Keratinocyte (primary cell): ENCODE measurements around the gene PIP4K2A. TPM values are rescaled to one million over a fixed set of nuclear protein-coding genes. Genes with fewer than 3 reads are reported as not detected.

Experiments
- DNase-seq: peaks from one replicate; pipeline ENCODE4 v3.0.0-alpha.2; 2011; ENCODE audit warnings: low read depth, missing footprints, low spot score
- FAIRE-seq: peaks from 2 replicates; lab custom pipeline; 2011; peaks lifted over from hg19 to GRCh38; lab: Jason Lieb, UNC
- H2AFZ ChIP-seq: 2 replicates; pipeline ENCODE4 v1.6.0; 2012; ENCODE audit warnings: low read length, control low read depth, inconsistent platforms; ENCODE audit not compliant: control insufficient read depth
- H3K27ac ChIP-seq: 2 replicates; pipeline ENCODE4 v1.5.1; 2011; ENCODE audit warnings: low read length; ENCODE audit not compliant: control insufficient read depth, insufficient read depth
- H3K27me3 ChIP-seq: 3 replicates; pipeline ENCODE4 v1.6.0; 2011; ENCODE audit warnings: low read length; ENCODE audit not compliant: control insufficient read depth, insufficient read depth; ENCODE audit errors: extremely low read depth
- H3K36me3 ChIP-seq, 2 experiments: 2 replicates in 1 of 2; 3 replicates in 1 of 2; pipeline ENCODE4 v1.5.1; 2011; ENCODE audit warnings: low read length in 2 of 2, mild to moderate bottlenecking in 1 of 2; ENCODE audit not compliant: control insufficient read depth in 2 of 2, insufficient read depth in 2 of 2; ENCODE audit errors: extremely low read depth in 1 of 2
- H3K4me1 ChIP-seq: 3 replicates; pipeline ENCODE4 v1.5.1; 2011; ENCODE audit warnings: low read length; ENCODE audit not compliant: control insufficient read depth, insufficient read depth; ENCODE audit errors: extremely low read depth
- H3K4me2 ChIP-seq: 3 replicates; pipeline ENCODE4 v1.6.0; 2011; ENCODE audit warnings: low read depth, low read length; ENCODE audit not compliant: control insufficient read depth, insufficient read depth; ENCODE audit errors: extremely low read depth
- H3K4me3 ChIP-seq, 3 experiments: fragments of 200-600 bp in 1 of 3; sonication (generic) in 1 of 3; 2 replicates in 2 of 3; 3 replicates in 1 of 3; pipeline ENCODE4 v1.5.1; 2011 to 2016; ENCODE audit warnings: low read length in 3 of 3, mild to moderate bottlenecking in 3 of 3, control low read depth in 2 of 3, inconsistent platforms in 1 of 3, low read depth in 1 of 3, mixed read lengths in 1 of 3, mixed run types in 1 of 3, moderate library complexity in 1 of 3; ENCODE audit not compliant: control insufficient read depth in 2 of 3, insufficient read depth in 2 of 3; ENCODE audit errors: extremely low read depth in 1 of 3
- H3K79me2 ChIP-seq: 2 replicates; pipeline ENCODE4 v1.6.0; 2012; ENCODE audit warnings: low read length; ENCODE audit not compliant: control insufficient read depth, insufficient read depth
- H3K9ac ChIP-seq: 3 replicates; pipeline ENCODE4 v1.6.0; 2011; ENCODE audit warnings: low read length; ENCODE audit not compliant: control insufficient read depth, insufficient read depth; ENCODE audit errors: extremely low read depth
- H3K9me1 ChIP-seq: 3 replicates; pipeline ENCODE4 v1.6.0; 2011; ENCODE audit warnings: low read length; ENCODE audit not compliant: control insufficient read depth, insufficient read depth; ENCODE audit errors: extremely low read depth
- H3K9me3 ChIP-seq: 2 replicates; pipeline ENCODE4 v1.5.1; 2012; ENCODE audit warnings: low read depth, low read length; ENCODE audit not compliant: control insufficient read depth
- H4K20me1 ChIP-seq: 3 replicates; pipeline ENCODE4 v1.6.0; 2011; ENCODE audit warnings: low read length; ENCODE audit not compliant: control insufficient read depth, insufficient read depth; ENCODE audit errors: extremely low read depth
- CTCF ChIP-seq, 3 experiments: IDR thresholded peaks in 1 of 3; conservative IDR thresholded peaks in 1 of 3; optimal IDR thresholded peaks in 1 of 3; 2 replicates in 2 of 3; 3 replicates in 1 of 3; pipeline versions ENCODE3 to v1.5.1; 2011; ENCODE audit warnings: low read length in 3 of 3, mild to moderate bottlenecking in 3 of 3, moderate library complexity in 2 of 3, control low read depth in 1 of 3, inconsistent platforms in 1 of 3; ENCODE audit not compliant: insufficient read depth in 2 of 3; ENCODE audit errors: extremely low read depth in 1 of 3
- EZH2 ChIP-seq: IDR thresholded peaks from one replicate; pipeline ENCODE4 v1.6.1; 2012; ENCODE audit warnings: inconsistent platforms, mild to moderate bottlenecking, low read length, moderate library complexity
- dilution Hi-C: fragments of 300-500 bp; cut with MboI; formaldehyde crosslinking; loops from one replicate; pipeline ENCODE4 v1.7.0; 2020; ENCODE audit warnings: low sequenced_read_pairs; ENCODE audit not compliant: extremely low pct_ligation_motif_present
- polyA plus RNA-seq, 5 experiments: library from polyadenylated mRNA; depleted of rRNA in 3 of 5; stranded (reverse) in 3 of 5; stranded (forward) in 1 of 5; unstranded in 1 of 5; fragments of >200 nt; gene quantifications; 1 replicate in 1 of 5; 2 replicates in 3 of 5; 3 replicates in 1 of 5; pipeline versions ENCODE4 v1.2.1 to v1.2.3, GENCODE V29; 2011 to 2012; ENCODE audit warnings: missing spikeins in 2 of 5, low read depth in 1 of 5, low replicate concordance in 1 of 5

The PIP4K2A gene
- polyA plus RNA-seq, 1 donor (not counting 4 experiments of a cell fraction or from before 2014, with no cell fraction given), result 15.5 TPM

- Histone ChIP-seq H3K9me1 (no peaks in the 10 kb centered on the region), H3K4me2 (no peak overlapping the region), H3K9ac (no peak overlapping the region), H3K27me3 (no peaks in the 10 kb centered on the region), H3K27ac (no peak overlapping the region), H3K9me3 (no peaks in the 10 kb centered on the region), H3K4me3 (no peak overlapping the region), H3K79me2 (peaks cover 2% of the 10 kb centered on the region), H3K36me3 (no peaks in the 10 kb centered on the region), H2AFZ (no peak overlapping the region), H4K20me1 (no peaks in the 10 kb centered on the region), H3K4me1 (peaks cover 11% of the 10 kb centered on the region)
- dilution Hi-C loops, result no loop called here
- no peak for FAIRE-seq
- no peak for DNase-seq
- TF ChIP-seq CTCF (optimal IDR thresholded peaks at IDR 0.05 in 1 of 3, IDR thresholded peaks at IDR 0.05 in 1 of 3, conservative IDR thresholded peaks at IDR 0.05 in 1 of 3; ENCODE audit: extremely low read depth in 1 of 3, insufficient read depth in 2 of 3, low read length in 3 of 3) (no peak), EZH2 (no peak)
Measured at GRCh38 chr10:22643775-22644174, 70.6 kb downstream of the PIP4K2A start.

GRCh38 chr10:22643116-22643515 is 71.3 kb downstream of the PIP4K2A start:
- H3K9me3 ChIP-seq, result no peaks in the 10 kb centered on the region
- H3K27ac ChIP-seq, result no peak overlapping the region
- H2AFZ ChIP-seq, result no peak overlapping the region
- H3K36me3 ChIP-seq, result no peaks in the 10 kb centered on the region
- H3K4me2 ChIP-seq, result no peak overlapping the region
- peaks cover 5% of the 10 kb centered on the region for H3K4me1 ChIP-seq
- dilution Hi-C loops, result no loop called here
- no peak overlapping the region for H3K4me3 ChIP-seq
- no peaks in the 10 kb centered on the region for H3K9me1 ChIP-seq
- DNase-seq (no peak), FAIRE-seq (no peak)
- H3K79me2 ChIP-seq, result peaks cover 2% of the 10 kb centered on the region
- no peaks in the 10 kb centered on the region for H4K20me1 ChIP-seq
- no peak for TF ChIP-seq CTCF (optimal IDR thresholded peaks at IDR 0.05 in 1 of 3, IDR thresholded peaks at IDR 0.05 in 1 of 3, conservative IDR thresholded peaks at IDR 0.05 in 1 of 3; ENCODE audit: extremely low read depth in 1 of 3, insufficient read depth in 2 of 3, low read length in 3 of 3)
- no peak for TF ChIP-seq EZH2
- no peak overlapping the region for H3K9ac ChIP-seq
- no peaks in the 10 kb centered on the region for H3K27me3 ChIP-seq
